ENCODE measurements around the gene SCLY. TPM values are rescaled to one million over a fixed set of nuclear protein-coding genes. Genes with fewer than 3 reads are reported as not detected.

SCLY gene
- polyA plus RNA-seq, 3 donors = 9.5 to 10.6 (median 10.3) TPM

- no peak for TF ChIP-seq CTCF (IDR thresholded peaks at IDR 0.05)
- no peak overlapping the region for H3K4me3 Mint-ChIP-seq
- intact Hi-C loops (cut with micrococcal nuclease) = no loop called here
- peaks cover 32% of the 10 kb centered on the region for H3K4me1 Mint-ChIP-seq
- WGBS (ENCODE audit: insufficient coverage) = 78% methylated on average over 13 of the region's 14 CpGs
- peak overlapping the region in 2 of 7 donors; percentile 14 to 76 for H3K27ac Mint-ChIP-seq
- Histone ChIP-seq H3K27me3 (ENCODE audit: control insufficient read depth in 2 of 2, insufficient read depth in 2 of 2, low read length in 2 of 2) (no peaks in the 10 kb centered on the region), H3K9ac (ENCODE audit: insufficient read depth, low read length, poor library complexity, severe bottlenecking) (no peak overlapping the region), H4K20me1 (ENCODE audit: insufficient read depth, low read length) (no peaks in the 10 kb centered on the region), H3K36me3 (replicated peaks in 1 of 2; ENCODE audit: control insufficient read depth in 1 of 2, insufficient read depth in 2 of 2, low read length in 2 of 2) (no peaks in the 10 kb centered on the region), H3K9me3 (replicated peaks in 1 of 2; ENCODE audit: control insufficient read depth in 1 of 2, insufficient read depth in 1 of 2, low read length in 2 of 2) (no peaks in the 10 kb centered on the region), H3K4me1 (ENCODE audit: control insufficient read depth in 1 of 2, insufficient read depth in 2 of 2, low read length in 2 of 2) (peaks cover 23 to 25% of the 10 kb centered on the region in 2 donors), H2AFZ (ENCODE audit: insufficient read depth, low read depth, low read length, poor library complexity, severe bottlenecking) (no peak overlapping the region), H3K79me2 (ENCODE audit: insufficient read depth, low read length) (no peaks in the 10 kb centered on the region), H3K4me2 (replicated peaks; ENCODE audit: extremely low read depth, low read length, poor library complexity, severe bottlenecking) (no peak overlapping the region), H3K27ac (ENCODE audit: low read depth in 1 of 2, low read length in 2 of 2) (no peak overlapping the region), H3K4me3 (replicated peaks in 1 of 3; ENCODE audit: low read depth in 2 of 3, low read length in 3 of 3) (no peak overlapping the region)
- H3K36me3 Mint-ChIP-seq = no peaks in the 10 kb centered on the region
- no peak for DNase-seq
- H3K27me3 Mint-ChIP-seq (ENCODE audit: low read depth in 3 of 3) = peaks cover 0 to 5% (median 2%) of the 10 kb centered on the region in 3 donors
- no peaks in the 10 kb centered on the region for H3K9me3 Mint-ChIP-seq
Observed at GRCh38 chr2:238133499-238134392, 72.9 kb downstream of the SCLY start.

GRCh38 chr2:238134393-238134785, 73.6 kb downstream of the SCLY start:
- no peaks in the 10 kb centered on the region for H3K9me3 Mint-ChIP-seq
- Histone ChIP-seq H3K9ac (ENCODE audit: insufficient read depth, low read length, poor library complexity, severe bottlenecking) (no peak overlapping the region), H3K9me3 (replicated peaks in 1 of 2; ENCODE audit: control insufficient read depth in 1 of 2, insufficient read depth in 1 of 2, low read length in 2 of 2) (no peaks in the 10 kb centered on the region), H3K27ac (ENCODE audit: low read depth in 1 of 2, low read length in 2 of 2) (no peak overlapping the region), H3K4me2 (replicated peaks; ENCODE audit: extremely low read depth, low read length, poor library complexity, severe bottlenecking) (no peak overlapping the region), H3K79me2 (ENCODE audit: insufficient read depth, low read length) (no peaks in the 10 kb centered on the region), H2AFZ (ENCODE audit: insufficient read depth, low read depth, low read length, poor library complexity, severe bottlenecking) (no peak overlapping the region), H3K4me1 (ENCODE audit: control insufficient read depth in 1 of 2, insufficient read depth in 2 of 2, low read length in 2 of 2) (peaks cover 24 to 32% of the 10 kb centered on the region in 2 donors), H3K27me3 (ENCODE audit: control insufficient read depth in 2 of 2, insufficient read depth in 2 of 2, low read length in 2 of 2) (no peaks in the 10 kb centered on the region), H3K4me3 (replicated peaks in 1 of 3; ENCODE audit: low read depth in 2 of 3, low read length in 3 of 3) (no peak overlapping the region), H4K20me1 (ENCODE audit: insufficient read depth, low read length) (no peaks in the 10 kb centered on the region), H3K36me3 (replicated peaks in 1 of 2; ENCODE audit: control insufficient read depth in 1 of 2, insufficient read depth in 2 of 2, low read length in 2 of 2) (no peaks in the 10 kb centered on the region)
- H3K27ac Mint-ChIP-seq = no peak overlapping the region
- H3K27me3 Mint-ChIP-seq (ENCODE audit: low read depth in 3 of 3) = peaks cover 0 to 5% (median 2%) of the 10 kb centered on the region in 3 donors
- no peaks in the 10 kb centered on the region for H3K36me3 Mint-ChIP-seq
- H3K4me3 Mint-ChIP-seq = no peak overlapping the region
- DNase-seq = no peak
- 97% methylated on average over 8 of the region's 11 CpGs for WGBS (ENCODE audit: insufficient coverage)
- intact Hi-C loops (cut with micrococcal nuclease) = no loop called here
- no peak for TF ChIP-seq CTCF (IDR thresholded peaks at IDR 0.05)
- H3K4me1 Mint-ChIP-seq = peaks cover 32% of the 10 kb centered on the region
